SU-DHL-6 (cell line): ENCODE results near the gene KRT80.

Experiments used
- EZH2phosphoT487 ChIP-seq: fragments of 200-600 bp; sonication (generic), shearing (Covaris generic); conservative IDR thresholded peaks from 2 replicates; pipeline ENCODE4 v1.6.1; 2018; ENCODE audit warnings: mild to moderate bottlenecking, antibody characterized with exemption, low read length, moderate library complexity, mixed read lengths
- TF ChIP-seq, protein P1 (sequence below): fragments of 200-600 bp; sonication (generic); IDR thresholded peaks from one replicate; pipeline ENCODE4 v1.5.1; 2017; ENCODE audit warnings: antibody characterized with exemption, mild to moderate bottlenecking, low read length, moderate library complexity; ENCODE audit not compliant: insufficient read depth, poor library complexity, severe bottlenecking

DNA sequence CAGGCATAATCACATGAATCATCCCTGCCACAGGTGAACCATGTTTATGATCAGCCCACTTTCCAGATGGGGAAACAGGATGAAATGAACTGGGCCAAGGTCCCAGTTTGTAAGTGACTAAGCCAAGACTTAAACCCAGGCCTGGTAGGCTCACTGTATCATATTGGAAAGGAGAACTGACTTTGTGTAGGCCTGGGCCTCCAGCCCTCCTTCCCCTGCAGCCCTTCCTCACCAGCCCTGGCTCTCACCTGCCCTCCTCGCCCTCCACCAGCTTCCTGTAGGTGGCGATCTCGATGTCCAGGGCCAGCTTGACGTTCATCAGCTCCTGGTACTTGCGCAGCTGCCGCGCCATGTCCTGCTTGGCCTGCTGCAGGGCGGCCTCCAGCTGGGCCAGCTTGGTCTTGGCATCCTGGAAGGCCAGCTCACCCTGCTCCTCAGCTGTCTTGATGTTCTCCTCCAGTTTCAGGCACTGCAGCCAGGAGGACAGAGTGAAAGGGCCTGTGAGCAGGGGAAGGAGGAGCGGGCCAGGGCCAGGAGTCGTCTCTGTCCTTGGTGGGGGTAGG lies 19.8 kb downstream of the KRT80 start:
- TF ChIP-seq, protein P1, sequence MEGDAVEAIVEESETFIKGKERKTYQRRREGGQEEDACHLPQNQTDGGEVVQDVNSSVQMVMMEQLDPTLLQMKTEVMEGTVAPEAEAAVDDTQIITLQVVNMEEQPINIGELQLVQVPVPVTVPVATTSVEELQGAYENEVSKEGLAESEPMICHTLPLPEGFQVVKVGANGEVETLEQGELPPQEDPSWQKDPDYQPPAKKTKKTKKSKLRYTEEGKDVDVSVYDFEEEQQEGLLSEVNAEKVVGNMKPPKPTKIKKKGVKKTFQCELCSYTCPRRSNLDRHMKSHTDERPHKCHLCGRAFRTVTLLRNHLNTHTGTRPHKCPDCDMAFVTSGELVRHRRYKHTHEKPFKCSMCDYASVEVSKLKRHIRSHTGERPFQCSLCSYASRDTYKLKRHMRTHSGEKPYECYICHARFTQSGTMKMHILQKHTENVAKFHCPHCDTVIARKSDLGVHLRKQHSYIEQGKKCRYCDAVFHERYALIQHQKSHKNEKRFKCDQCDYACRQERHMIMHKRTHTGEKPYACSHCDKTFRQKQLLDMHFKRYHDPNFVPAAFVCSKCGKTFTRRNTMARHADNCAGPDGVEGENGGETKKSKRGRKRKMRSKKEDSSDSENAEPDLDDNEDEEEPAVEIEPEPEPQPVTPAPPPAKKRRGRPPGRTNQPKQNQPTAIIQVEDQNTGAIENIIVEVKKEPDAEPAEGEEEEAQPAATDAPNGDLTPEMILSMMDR = no peak
- no peak for TF ChIP-seq EZH2phosphoT487
